Muscle layer of colon (tissue), 2 donors: Measurements from ENCODE around the gene KLK3.

Experiments
- H3K27ac ChIP-seq: one replicate; pipeline ENCODE4 v1.7.0; 2013; ENCODE audit warnings: low read depth, mild to moderate bottlenecking, low read length, moderate library complexity
- H3K27me3 ChIP-seq, 2 donors: one replicate each; pipeline ENCODE4 v1.7.0; 2013; ENCODE audit warnings: low read length in 2 of 2, mild to moderate bottlenecking in 2 of 2; ENCODE audit not compliant: insufficient read depth in 2 of 2, control insufficient read depth in 1 of 2
- H3K36me3 ChIP-seq: one replicate; pipeline ENCODE4 v1.7.0; 2013; ENCODE audit warnings: mild to moderate bottlenecking, low read length; ENCODE audit not compliant: insufficient read depth
- H3K4me1 ChIP-seq: one replicate; pipeline ENCODE4 v1.7.0; 2013; ENCODE audit warnings: mild to moderate bottlenecking, low read length; ENCODE audit not compliant: insufficient read depth
- H3K4me3 ChIP-seq, 2 donors: one replicate each; pipeline ENCODE4 v1.7.0; 2013; ENCODE audit warnings: low read length in 2 of 2, low read depth in 1 of 2, mild to moderate bottlenecking in 1 of 2, moderate library complexity in 1 of 2
- H3K9ac ChIP-seq: one replicate; pipeline ENCODE4 v1.7.0; 2013; ENCODE audit warnings: low read length
- H3K9me3 ChIP-seq: one replicate; pipeline ENCODE4 v1.7.0; 2013; ENCODE audit warnings: mild to moderate bottlenecking, low read length
- donor health status: abdominal sarcoma.
- donor health status: Adenocarcinoma of cecum.

Gene KLK3

DNA sequence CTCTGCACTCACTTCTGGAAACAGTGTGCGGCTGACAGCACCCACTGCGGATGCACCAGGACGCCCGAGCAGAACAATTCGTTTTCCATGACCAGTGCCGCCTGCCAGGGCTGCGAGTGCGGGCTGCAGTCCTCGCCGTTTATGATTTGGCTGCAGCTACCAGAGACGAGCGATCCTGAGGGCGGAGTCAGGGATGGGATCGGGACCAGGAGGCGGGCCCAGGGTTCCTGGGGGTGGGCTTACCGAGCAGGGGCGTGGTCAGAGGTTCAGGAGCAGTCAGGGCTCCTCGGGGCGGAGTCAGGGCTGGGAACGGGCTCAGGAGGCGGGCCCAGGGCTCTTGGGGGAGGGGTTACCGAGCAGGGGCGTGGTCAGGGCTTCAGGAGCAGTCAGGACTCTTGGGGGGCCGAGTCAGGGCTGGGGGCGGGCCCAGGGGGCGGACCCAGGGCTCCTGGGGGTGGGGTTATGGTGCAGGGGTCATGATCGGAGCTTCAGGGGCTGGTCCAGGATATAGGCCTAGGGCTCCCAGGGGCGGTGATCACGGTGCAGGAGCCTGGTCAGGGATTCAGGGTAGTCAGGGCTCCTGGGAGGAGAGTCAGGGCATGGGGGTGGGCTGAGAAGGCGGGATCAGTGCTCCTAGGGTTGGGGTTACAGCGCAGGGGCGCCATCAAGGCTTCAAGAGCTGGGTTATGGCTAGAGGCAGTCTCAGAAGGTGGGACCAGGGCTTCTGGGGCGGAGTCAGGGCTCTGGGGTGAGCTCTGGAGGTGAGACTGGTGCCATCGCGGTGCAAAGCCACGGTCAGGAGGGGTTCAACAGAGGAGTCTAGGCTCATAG is 54.7 kb downstream of the KLK3 start:
- H3K9ac ChIP-seq, result no peak overlapping the region
- no peaks in the 10 kb centered on the region for H3K4me1 ChIP-seq
- no peak overlapping the region for H3K4me3 ChIP-seq
- H3K27me3 ChIP-seq, result peaks cover 42 to 44% of the 10 kb centered on the region in 2 donors
- H3K36me3 ChIP-seq, result no peaks in the 10 kb centered on the region
- H3K27ac ChIP-seq, result no peak overlapping the region
- no peaks in the 10 kb centered on the region for H3K9me3 ChIP-seq
